HUES48 (cell line): ENCODE measurements around the gene PER3.

Experiments used
- H3K27ac ChIP-seq: one replicate; pipeline ENCODE4 v1.7.0; 2013; ENCODE audit warnings: low read depth, low read length, inconsistent platforms
- H3K27me3 ChIP-seq: 2 replicates; pipeline ENCODE4 v1.6.1; 2013; ENCODE audit warnings: mild to moderate bottlenecking, low read length; ENCODE audit not compliant: control insufficient read depth, insufficient read depth
- H3K36me3 ChIP-seq: 2 replicates; pipeline ENCODE4 v1.6.1; 2013; ENCODE audit warnings: low read length; ENCODE audit not compliant: control insufficient read depth, insufficient read depth
- H3K4me1 ChIP-seq: 2 replicates; pipeline ENCODE4 v1.6.1; 2013; ENCODE audit warnings: mild to moderate bottlenecking, low read length; ENCODE audit not compliant: control insufficient read depth, insufficient read depth
- H3K4me3 ChIP-seq: 2 replicates; pipeline ENCODE4 v1.5.1; 2013; ENCODE audit warnings: mild to moderate bottlenecking, low read depth, low read length
- H3K9ac ChIP-seq: 2 replicates; pipeline ENCODE4 v1.6.1; 2013; ENCODE audit warnings: mild to moderate bottlenecking, low read depth, low read length, moderate library complexity
- H3K9me3 ChIP-seq: 2 replicates; pipeline ENCODE4 v1.6.1; 2013; ENCODE audit warnings: low read length; ENCODE audit not compliant: control insufficient read depth, insufficient read depth

The PER3 gene

GRCh38 chr1:7838714-7839113 lies 54.6 kb downstream of the PER3 start:
- H3K9me3 ChIP-seq, result peaks cover 11% of the 10 kb centered on the region; the same call in 1 of the 2 replicates
- no peak overlapping the region for H3K9ac ChIP-seq
- H3K4me3 ChIP-seq, result no peak overlapping the region
- no peak overlapping the region for H3K27ac ChIP-seq
- H3K27me3 ChIP-seq, result no peaks in the 10 kb centered on the region
- peaks cover 13% of the 10 kb centered on the region; the same call in 1 of the 2 replicates for H3K36me3 ChIP-seq
- H3K4me1 ChIP-seq, result no peaks in the 10 kb centered on the region

DNA sequence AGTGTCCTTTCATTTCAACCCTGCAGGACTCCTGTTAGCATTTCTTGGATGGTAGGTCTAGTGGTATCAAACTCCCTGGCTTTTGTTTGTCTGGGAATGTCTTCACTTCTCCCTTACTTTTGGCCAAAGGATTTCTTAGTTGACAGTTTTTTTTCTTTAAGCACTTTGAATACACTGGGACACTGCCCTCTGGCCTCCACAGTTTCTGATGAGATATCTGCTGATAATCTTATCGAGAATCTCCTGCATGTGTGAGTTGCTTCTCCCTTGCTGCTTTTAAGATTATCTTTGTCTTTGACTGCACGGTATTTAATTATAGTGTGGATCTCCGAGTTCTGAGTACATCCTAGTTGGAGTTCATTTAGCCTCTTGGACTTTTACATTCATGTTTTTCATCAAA lies 55.4 kb downstream of the PER3 start:
- Histone ChIP-seq H3K36me3 (peaks cover 13% of the 10 kb centered on the region; the same call in 1 of the 2 replicates), H3K9me3 (peaks cover 11% of the 10 kb centered on the region; the same call in 1 of the 2 replicates), H3K9ac (no peak overlapping the region), H3K4me3 (no peak overlapping the region), H3K27ac (no peak overlapping the region), H3K4me1 (no peaks in the 10 kb centered on the region), H3K27me3 (no peaks in the 10 kb centered on the region)

DNA sequence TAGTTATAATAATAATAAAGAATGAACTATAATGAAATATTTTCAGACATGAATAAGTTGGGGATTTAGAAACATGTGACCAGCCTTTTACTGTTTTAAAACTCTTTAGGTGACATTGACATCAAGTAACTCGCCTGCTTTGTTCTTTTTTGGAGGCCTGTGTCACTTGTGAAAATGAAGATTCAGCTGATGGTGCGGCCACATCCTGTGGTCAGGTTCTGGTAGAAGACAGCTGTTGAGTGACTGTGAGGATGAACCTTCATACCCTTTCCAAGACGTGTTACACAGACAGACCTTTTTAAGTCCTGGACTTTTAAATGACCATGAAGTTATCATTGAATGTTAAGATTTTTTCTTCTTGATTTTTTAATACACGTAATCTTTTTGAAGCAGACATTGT lies 58.4 kb downstream of the PER3 start:
- H3K9ac ChIP-seq, result no peak overlapping the region
- H3K27ac ChIP-seq, result no peak overlapping the region

DNA sequence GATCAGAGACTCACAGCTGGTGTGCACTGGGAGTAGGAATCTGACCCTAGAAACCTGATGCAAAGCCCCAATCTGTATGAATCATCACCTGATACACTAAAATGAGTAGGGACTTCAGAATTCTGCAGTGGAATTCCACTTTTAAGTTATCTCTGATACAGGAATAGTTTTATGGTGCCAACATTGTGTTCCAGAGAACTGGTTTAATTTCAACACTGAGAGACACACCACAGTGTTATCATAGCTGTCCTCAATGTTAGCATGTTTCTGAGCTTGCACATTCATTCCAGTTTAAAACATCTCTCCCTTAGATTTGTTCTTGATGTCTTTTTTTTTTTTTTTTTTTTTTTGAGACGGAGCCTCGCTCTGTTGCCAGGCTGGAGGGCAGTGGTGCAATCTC lies 61.7 kb downstream of the PER3 start:
- H3K4me1 ChIP-seq, result no peaks in the 10 kb centered on the region
- H3K4me3 ChIP-seq, result no peak overlapping the region
- H3K9me3 ChIP-seq, result no peaks in the 10 kb centered on the region
- H3K27ac ChIP-seq, result no peak overlapping the region
- H3K36me3 ChIP-seq, result no peaks in the 10 kb centered on the region
- no peaks in the 10 kb centered on the region for H3K27me3 ChIP-seq
- no peak overlapping the region for H3K9ac ChIP-seq

More for the DNA sequence above, 58.4 kb downstream of the PER3 start:
- H3K36me3 ChIP-seq, result peaks cover 8% of the 10 kb centered on the region; the same call in 1 of the 2 replicates
- peaks cover 11% of the 10 kb centered on the region; the same call in 1 of the 2 replicates for H3K9me3 ChIP-seq
- H3K4me3 ChIP-seq, result no peak overlapping the region
- no peaks in the 10 kb centered on the region for H3K4me1 ChIP-seq
- no peaks in the 10 kb centered on the region for H3K27me3 ChIP-seq

DNA sequence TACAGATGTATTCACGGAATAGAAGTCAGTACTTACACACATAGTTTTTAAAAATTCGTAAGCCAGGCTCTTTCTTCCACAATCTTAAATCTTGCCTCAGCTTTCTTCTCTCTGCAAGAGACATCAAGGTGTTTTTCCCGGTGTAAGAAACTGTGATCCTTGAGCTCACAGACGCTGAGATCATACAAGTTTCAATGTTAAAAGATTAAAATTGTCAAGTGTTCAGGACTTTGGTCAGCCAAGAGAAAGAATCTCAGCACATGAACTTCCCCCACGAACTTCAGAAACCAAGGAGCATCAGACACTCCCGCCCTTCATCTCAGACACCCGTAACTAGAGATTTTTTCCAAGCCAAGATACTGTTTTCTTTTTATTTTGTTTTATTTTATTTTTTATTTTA lies 62.6 kb downstream of the PER3 start:
- H3K36me3 ChIP-seq, result no peaks in the 10 kb centered on the region
- H3K9ac ChIP-seq, result no peak overlapping the region
- H3K9me3 ChIP-seq, result no peaks in the 10 kb centered on the region
- no peaks in the 10 kb centered on the region for H3K4me1 ChIP-seq
- no peak overlapping the region for H3K4me3 ChIP-seq
- H3K27me3 ChIP-seq, result no peaks in the 10 kb centered on the region
- H3K27ac ChIP-seq, result no peak overlapping the region

- no peaks in the 10 kb centered on the region for H3K27me3 ChIP-seq
- H3K36me3 ChIP-seq, result no peaks in the 10 kb centered on the region
- H3K27ac ChIP-seq, result no peak overlapping the region
- H3K4me1 ChIP-seq, result peaks cover 2% of the 10 kb centered on the region; the same call in 1 of the 2 replicates
- no peak overlapping the region for H3K9ac ChIP-seq
- no peak overlapping the region for H3K4me3 ChIP-seq
- H3K9me3 ChIP-seq, result no peaks in the 10 kb centered on the region
Measured at GRCh38 chr1:7847599-7847998, 63.5 kb downstream of the PER3 start.

DNA sequence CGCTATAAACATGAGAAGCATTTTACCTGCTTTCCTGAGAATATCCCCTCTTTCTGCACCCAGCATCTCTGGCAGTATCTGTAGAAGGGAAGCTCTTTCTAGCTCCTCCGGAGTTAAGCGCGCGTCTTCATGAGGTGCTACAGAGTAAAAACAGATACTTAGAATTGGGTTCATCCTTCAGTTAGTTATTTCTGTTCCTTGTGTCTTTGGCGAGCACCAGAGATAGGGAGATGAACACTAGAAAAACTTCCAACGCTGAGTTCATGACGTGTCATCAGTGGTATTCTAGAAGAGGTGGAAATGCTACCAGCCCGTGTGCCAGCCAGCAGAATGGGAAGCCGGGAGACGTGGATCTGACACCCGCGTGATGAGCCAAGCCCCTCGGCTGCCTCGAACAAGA lies 66.7 kb downstream of the PER3 start:
- Histone ChIP-seq H3K27me3 (no peaks in the 10 kb centered on the region), H3K4me1 (peaks cover 9% of the 10 kb centered on the region; the same call in 1 of the 2 replicates), H3K9ac (no peak overlapping the region), H3K9me3 (no peaks in the 10 kb centered on the region), H3K27ac (no peak overlapping the region), H3K36me3 (no peaks in the 10 kb centered on the region), H3K4me3 (no peak overlapping the region)

- Histone ChIP-seq H3K9me3 (no peaks in the 10 kb centered on the region), H3K4me1 (peaks cover 9% of the 10 kb centered on the region; the same call in 1 of the 2 replicates), H3K9ac (no peak within 1 kb of the TSS), H3K27me3 (no peaks in the 10 kb centered on the region), H3K36me3 (no peaks in the 10 kb centered on the region), H3K27ac (no peak within 1 kb of the TSS), H3K4me3 (no peak within 1 kb of the TSS)
Measured at GRCh38 chr1:7852804-7853683, 69.0 kb downstream of the PER3 start, which contains the start of gene UTS2. Gene UTS2, minus strand, starts transcription at chr1:7853065. Its CDS starts 62 bp downstream, at chr1:7853003.

- Histone ChIP-seq H3K4me1 (peaks cover 9% of the 10 kb centered on the region; the same call in 1 of the 2 replicates), H3K9ac (no peak overlapping the region), H3K36me3 (no peaks in the 10 kb centered on the region), H3K27me3 (no peaks in the 10 kb centered on the region), H3K27ac (no peak overlapping the region), H3K9me3 (no peaks in the 10 kb centered on the region), H3K4me3 (no peak overlapping the region)
Measured at GRCh38 chr1:7853684-7854026, 69.6 kb downstream of the PER3 start.

DNA sequence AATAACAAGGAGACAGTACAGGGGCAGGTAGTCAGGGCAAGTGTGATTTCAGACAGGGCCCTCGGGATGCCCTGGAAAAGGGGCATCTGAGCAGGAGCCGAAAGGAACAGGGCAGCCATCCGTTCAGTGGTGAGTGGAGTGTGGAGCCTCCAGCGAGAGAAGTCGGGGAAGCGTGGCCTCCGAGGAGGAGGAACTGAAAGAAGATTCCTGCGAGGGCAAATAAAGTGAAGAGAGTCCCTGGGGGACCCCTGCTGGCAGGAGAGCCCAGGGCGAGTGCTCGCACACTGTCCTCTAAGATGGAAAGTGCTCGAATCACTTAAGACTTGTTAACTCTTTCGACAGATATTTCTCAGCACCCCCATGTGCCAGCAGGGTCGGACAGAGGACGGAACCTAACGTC lies 72.3 kb downstream of the PER3 start:
- H3K27ac ChIP-seq, result no peak overlapping the region
- H3K9ac ChIP-seq, result no peak overlapping the region
- no peaks in the 10 kb centered on the region for H3K9me3 ChIP-seq
- H3K4me1 ChIP-seq, result peaks cover 9% of the 10 kb centered on the region; the same call in 1 of the 2 replicates
- H3K36me3 ChIP-seq, result no peaks in the 10 kb centered on the region
- H3K4me3 ChIP-seq, result no peak overlapping the region
- H3K27me3 ChIP-seq, result no peaks in the 10 kb centered on the region

DNA sequence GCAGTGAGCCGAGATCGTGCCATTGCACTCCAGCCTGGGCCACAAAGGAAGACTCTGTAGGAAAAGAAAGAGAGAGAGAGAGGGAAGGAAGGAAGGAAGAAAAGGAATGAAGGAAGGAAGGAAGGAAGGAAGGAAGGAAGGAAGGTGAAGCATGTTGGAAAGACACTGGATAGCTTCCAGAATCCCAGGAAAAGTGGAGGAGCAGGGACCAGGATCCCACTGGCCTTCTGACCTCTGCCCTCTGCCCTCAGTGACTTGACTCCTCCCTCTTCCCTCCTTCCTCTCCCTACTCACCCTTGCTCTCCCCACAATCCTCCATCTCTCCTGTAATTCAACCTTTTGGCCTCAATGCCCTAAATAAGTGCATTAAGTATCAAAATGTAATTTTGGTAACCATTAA lies 72.9 kb downstream of the PER3 start:
- H3K4me1 ChIP-seq, result peaks cover 9% of the 10 kb centered on the region; the same call in 1 of the 2 replicates
- no peaks in the 10 kb centered on the region for H3K9me3 ChIP-seq
- no peak overlapping the region for H3K9ac ChIP-seq
- H3K36me3 ChIP-seq, result no peaks in the 10 kb centered on the region
- H3K4me3 ChIP-seq, result no peak overlapping the region
- no peak overlapping the region for H3K27ac ChIP-seq
- no peaks in the 10 kb centered on the region for H3K27me3 ChIP-seq
